IMR-90 (cell line): ENCODE measurements around the gene OR51M1. TPM values are rescaled to one million over a fixed set of nuclear protein-coding genes. Genes with fewer than 3 reads are reported as not detected.

Experiments used
- ATAC-seq: fragments of 200-7000 bp; cut with Tn5 transposase; 2 replicates; pipeline ENCODE4 v1.9.1; 2020; ENCODE audit warnings: low read depth, mild to moderate bottlenecking, moderate library complexity
- BruUV-seq: library from RNA; stranded (reverse); fragments of 400-500 nt; replicated peaks from 2 replicates; lab custom pipeline; 2021; lab: Mats Ljungman, UMichigan
- CTCF ChIA-PET: fragments of 300-600 bp; formaldehyde crosslinking; extraction: SDS; loops from one replicate; lab custom pipeline; 2021; ENCODE audit warnings: antibody characterized with exemption; lab: Yijun Ruan, JAX
- POLR2A ChIA-PET: fragments of 300-600 bp; sonication (Branson Sonifier 250); formaldehyde crosslinking; loops from one replicate; lab custom pipeline; 2022; ENCODE audit warnings: antibody characterized with exemption; ENCODE audit not compliant: unreplicated experiment; lab: Charles Lee
- DNase-seq: peaks from one replicate; pipeline ENCODE4 v3.0.0; 2013
- H2AFZ ChIP-seq: replicated peaks from 2 replicates; pipeline ENCODE3; 2013; ENCODE audit warnings: low read length, mild to moderate bottlenecking; ENCODE audit not compliant: poor library complexity
- H2AK5ac ChIP-seq: 2 replicates; pipeline ENCODE4 v1.6.1; 2013; ENCODE audit warnings: low read depth, low read length, inconsistent platforms
- H2AK9ac ChIP-seq: replicated peaks from 2 replicates; pipeline ENCODE3; 2013; ENCODE audit warnings: mild to moderate bottlenecking, low read depth, low read length, moderate library complexity; ENCODE audit not compliant: poor library complexity
- H2BK120ac ChIP-seq: 2 replicates; pipeline ENCODE4 v1.6.1; 2013; ENCODE audit warnings: low read depth, low read length, inconsistent platforms
- H2BK15ac ChIP-seq: 3 replicates; pipeline ENCODE4 v1.6.1; 2013; ENCODE audit warnings: low read depth, low read length, inconsistent platforms
- H2BK20ac ChIP-seq: 2 replicates; pipeline ENCODE4 v1.6.1; 2013; ENCODE audit warnings: low read depth, mild to moderate bottlenecking, inconsistent platforms, low read length, moderate library complexity
- H2BK5ac ChIP-seq: 2 replicates; pipeline ENCODE4 v1.6.1; 2013; ENCODE audit warnings: mild to moderate bottlenecking, low read depth, low read length, inconsistent platforms; ENCODE audit not compliant: poor library complexity, severe bottlenecking
- H3K14ac ChIP-seq: replicated peaks from 2 replicates; pipeline ENCODE4 v1.6.1; 2013; ENCODE audit warnings: low read depth, low read length, inconsistent platforms
- H3K18ac ChIP-seq: 2 replicates; pipeline ENCODE4 v1.6.1; 2013; ENCODE audit warnings: low read depth, low read length, control low read depth
- H3K23ac ChIP-seq: 2 replicates; pipeline ENCODE4 v1.6.1; 2013; ENCODE audit warnings: low read depth, low read length, inconsistent platforms
- H3K27ac ChIP-seq: 2 replicates; pipeline ENCODE4 v1.5.1; 2013; ENCODE audit warnings: mild to moderate bottlenecking, control low read depth, low read length; ENCODE audit not compliant: insufficient read depth
- H3K27me3 ChIP-seq: 2 replicates; pipeline ENCODE4 v1.6.1; 2013; ENCODE audit warnings: low read length; ENCODE audit not compliant: control insufficient read depth, insufficient read depth
- H3K36me3 ChIP-seq: 2 replicates; pipeline ENCODE4 v1.6.1; 2013; ENCODE audit warnings: low read length, mixed read lengths; ENCODE audit not compliant: control insufficient read depth, insufficient read depth
- H3K4ac ChIP-seq: 2 replicates; pipeline ENCODE4 v1.6.1; 2013; ENCODE audit warnings: low read depth, low read length, inconsistent platforms
- H3K4me1 ChIP-seq: 2 replicates; pipeline ENCODE4 v1.6.1; 2013; ENCODE audit warnings: low read length, mixed read lengths; ENCODE audit not compliant: control insufficient read depth, insufficient read depth
- H3K4me2 ChIP-seq: 2 replicates; pipeline ENCODE4 v1.6.1; 2013; ENCODE audit warnings: low read depth, mild to moderate bottlenecking, control low read depth, low read length, moderate library complexity
- H3K4me3 ChIP-seq: 2 replicates; pipeline ENCODE4 v1.5.1; 2013; ENCODE audit warnings: low read depth, mild to moderate bottlenecking, control low read depth, low read length, moderate library complexity; ENCODE audit not compliant: insufficient read depth
- H3K56ac ChIP-seq: 2 replicates; pipeline ENCODE4 v1.6.1; 2013; ENCODE audit warnings: low read length, inconsistent platforms; ENCODE audit not compliant: insufficient read depth; ENCODE audit errors: extremely low read depth
- H3K79me1 ChIP-seq, 2 experiments: 2 replicates each; pipeline ENCODE4 v1.6.1; 2013; ENCODE audit warnings: low read length in 2 of 2, inconsistent platforms in 1 of 2, low read depth in 1 of 2
- H3K9ac ChIP-seq: 2 replicates; pipeline ENCODE4 v1.6.1; 2013; ENCODE audit warnings: low read depth, low read length, control low read depth
- H3K9me1 ChIP-seq: 2 replicates; pipeline ENCODE4 v1.6.1; 2013; ENCODE audit warnings: low read length, inconsistent platforms; ENCODE audit not compliant: insufficient read depth
- H3K9me3 ChIP-seq: 2 replicates; pipeline ENCODE4 v1.6.1; 2013; ENCODE audit warnings: low read length; ENCODE audit not compliant: control insufficient read depth, insufficient read depth
- H4K20me1 ChIP-seq: 2 replicates; pipeline ENCODE4 v1.6.1; 2013; ENCODE audit warnings: low read length, inconsistent platforms; ENCODE audit not compliant: insufficient read depth
- H4K5ac ChIP-seq: 2 replicates; pipeline ENCODE4 v1.6.1; 2013; ENCODE audit warnings: mild to moderate bottlenecking, low read depth, low read length, control low read depth
- H4K8ac ChIP-seq, 2 experiments: 2 replicates each; pipeline ENCODE4 v1.6.1; 2013; ENCODE audit warnings: low read depth in 2 of 2, low read length in 2 of 2, control low read depth in 1 of 2, inconsistent platforms in 1 of 2
- H4K91ac ChIP-seq: 2 replicates; pipeline ENCODE4 v1.6.1; 2013; ENCODE audit warnings: low read depth, low read length, inconsistent platforms; ENCODE audit not compliant: insufficient read depth
- CEBPB ChIP-seq: IDR thresholded peaks from 2 replicates; pipeline ENCODE4 v1.6.1; 2012; ENCODE audit warnings: low read depth, low read length, improper control_type of control experiment
- CHD1 ChIP-seq: IDR thresholded peaks from 2 replicates; pipeline ENCODE4 v1.6.1; 2012; ENCODE audit warnings: low read depth, low read length, improper control_type of control experiment
- CTCF ChIP-seq: conservative IDR thresholded peaks from 2 replicates; pipeline ENCODE4 v1.5.1; 2012; ENCODE audit warnings: mild to moderate bottlenecking, low read depth, low read length, improper control_type of control experiment
- MAFK ChIP-seq: IDR thresholded peaks from 2 replicates; pipeline ENCODE4 v1.6.1; 2012; ENCODE audit warnings: low read depth, low read length, improper control_type of control experiment
- MAZ ChIP-seq: IDR thresholded peaks from 2 replicates; pipeline ENCODE4 v1.6.1; 2012; ENCODE audit warnings: low read depth, mild to moderate bottlenecking, low read length, improper control_type of control experiment, moderate library complexity, borderline replicate concordance
- MXI1 ChIP-seq: IDR thresholded peaks from 2 replicates; pipeline ENCODE4 v1.6.1; 2012; ENCODE audit warnings: low read depth, mild to moderate bottlenecking, low read length, moderate library complexity, borderline replicate concordance
- POLR2A ChIP-seq: IDR thresholded peaks from 2 replicates; pipeline ENCODE4 v1.6.1; 2012; ENCODE audit warnings: mild to moderate bottlenecking, low read depth, low read length
- RAD21 ChIP-seq: IDR thresholded peaks from 2 replicates; pipeline ENCODE4 v1.6.1; 2012; ENCODE audit warnings: low read length, improper control_type of control experiment
- SMC3 ChIP-seq: fragments of 150-350 bp; IDR thresholded peaks from 2 replicates; pipeline ENCODE4 v1.6.1; 2016; ENCODE audit warnings: low read depth, mild to moderate bottlenecking, antibody characterized with exemption, low read length, moderate library complexity
- dilution Hi-C: fragments of 300-500 bp; cut with HindIII; formaldehyde crosslinking; loops from one replicate; pipeline ENCODE4 v1.14.3; 2018; ENCODE audit warnings: low sequenced_read_pairs; ENCODE audit not compliant: unreplicated experiment
- in situ Hi-C: fragments of 300-500 bp; cut with MboI; formaldehyde crosslinking; loops from 3 replicates; pipeline ENCODE4 v1.14.3; 2019; ENCODE audit warnings: low sequenced_read_pairs, inconsistent platforms, mixed read lengths
- intact Hi-C: fragments of 100-400 bp; cut with micrococcal nuclease; formaldehyde crosslinking; loops from 2 replicates; pipeline ENCODE4 v1.10.0; 2022
- polyA plus RNA-seq, 3 experiments: library from polyadenylated mRNA; depleted of rRNA; stranded (reverse); fragments of >200 nt; gene quantifications; 2 replicates each; pipeline ENCODE4 v1.2.3, GENCODE V29; 2012; ENCODE audit warnings: low replicate concordance in 1 of 3
- total RNA-seq: library from RNA; depleted of rRNA; stranded (reverse); fragments of >200 nt; gene quantifications from 2 replicates; pipeline ENCODE4 v1.2.3, GENCODE V29; 2012

The OR51M1 gene
- total and polyA plus RNA-seq, 2 of the 4 experiments (the other 2 are of a cell fraction), result 0.54 to 0.87 TPM

GRCh38 chr11:5369789-5370188, 13.8 kb upstream of the OR51M1 start:
- H3K18ac ChIP-seq, result peak overlapping the region; percentile 85; the same call in 1 of the 2 replicates
- H3K9me1 ChIP-seq, result peaks cover 19% of the 10 kb centered on the region
- H3K9me3 ChIP-seq, result peaks cover 3% of the 10 kb centered on the region
- in situ Hi-C loops, result loop anchor here (5.0 to 10.0 kb wide), 2 partner anchors 85 to 167 kb away; partner anchors contain the start of gene OR51V1
- no peaks in the 10 kb centered on the region for H4K20me1 ChIP-seq
- peak overlapping the region; percentile 96 for H2BK5ac ChIP-seq
- H2AFZ ChIP-seq, result no peak overlapping the region
- DNase-seq (peak; percentile 90), ATAC-seq (peak; percentile 71)
- peaks cover 19% of the 10 kb centered on the region for H3K4me1 ChIP-seq
- peak overlapping the region; percentile 89 for H2BK120ac ChIP-seq
- H3K36me3 ChIP-seq, result no peaks in the 10 kb centered on the region
- H4K8ac ChIP-seq, result peak overlapping the region in 1 of 2 experiments; percentile 88; a peak in 2 of 4 replicates
- peak overlapping the region; percentile 39; the same call in 1 of the 2 replicates for H3K23ac ChIP-seq
- H3K56ac ChIP-seq, result peak overlapping the region; percentile 55
- POLR2A ChIA-PET, result no interaction called here
- H2AK9ac ChIP-seq, result no peak overlapping the region
- peak overlapping the region; percentile 44; the same call in 1 of the 2 replicates for H3K4ac ChIP-seq
- peak overlapping the region; percentile 85 for H2BK20ac ChIP-seq
- intact Hi-C loops, result loop anchor here (1.0 to 10.0 kb wide), 4 partner anchors 79 to 315 kb away; partner anchors contain the start of genes TRIM22 and TRIM5
- dilution Hi-C loops, result no loop called here
- no peak overlapping the region for H3K27ac ChIP-seq
- BruUV-seq, result no TSS peak
- H2BK15ac ChIP-seq, result peak overlapping the region; percentile 5; the same call in 2 of the 3 replicates
- peak overlapping the region; percentile 46 for H3K14ac ChIP-seq
- H3K4me2 ChIP-seq, result no peak overlapping the region
- peak overlapping the region; percentile 42 for H4K91ac ChIP-seq
- H2AK5ac ChIP-seq, result peak overlapping the region; percentile 12; the same call in 1 of the 2 replicates
- H3K4me3 ChIP-seq, result no peak overlapping the region
- H3K27me3 ChIP-seq, result no peaks in the 10 kb centered on the region
- no peak overlapping the region; the same call in 1 of the 2 replicates for H3K9ac ChIP-seq
- H3K79me1 ChIP-seq, result peaks cover 0 to 18% of the 10 kb centered on the region in 2 experiments; a peak in 2 of 4 replicates
- CTCF ChIA-PET, result interaction anchor here (1.2 to 1.7 kb wide), 2 partner anchors 168 to 733 kb away, joined by 3 to 4 read pairs; no protein-coding TSS in a partner anchor
- TF ChIP-seq RAD21 (peak; percentile 96), SMC3 (peak; percentile 97), MAZ (peak; percentile 34; the same call in 1 of the 2 replicates), CTCF (peak; percentile 87), MAFK (peak; percentile 57; the same call in 1 of the 2 replicates), MXI1 (no peak), CHD1 (no peak), CEBPB (no peak), POLR2A (0 out of 2 replicates have a peak, but pooled peaks have one; percentile 46)
- H4K5ac ChIP-seq, result peak overlapping the region; percentile 88; the same call in 1 of the 2 replicates
